ENCODE data around the gene CDH26.

CDH26 gene

DNA sequence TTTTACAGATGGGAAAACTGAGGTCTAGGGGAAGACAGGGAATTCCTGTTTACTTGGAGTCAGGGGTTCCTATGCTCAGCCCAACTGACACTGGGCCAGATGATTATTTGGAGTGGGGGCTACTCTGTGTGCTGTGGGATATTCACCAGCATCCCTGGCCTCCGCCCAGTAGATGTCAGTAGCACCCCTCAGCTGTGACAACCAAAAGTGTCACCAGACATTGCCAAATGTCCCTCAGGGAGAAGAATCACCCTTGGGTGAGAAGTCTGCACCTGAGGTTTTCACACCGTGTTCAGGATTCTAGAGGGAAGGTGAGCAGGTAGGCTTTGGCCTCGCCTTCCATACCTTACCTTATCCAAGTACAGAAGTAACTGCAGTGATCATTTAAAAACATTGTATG is 27.6 kb downstream of the CDH26 start:
- no peak for DNase-seq (ENCODE audit: low read depth)

DNA sequence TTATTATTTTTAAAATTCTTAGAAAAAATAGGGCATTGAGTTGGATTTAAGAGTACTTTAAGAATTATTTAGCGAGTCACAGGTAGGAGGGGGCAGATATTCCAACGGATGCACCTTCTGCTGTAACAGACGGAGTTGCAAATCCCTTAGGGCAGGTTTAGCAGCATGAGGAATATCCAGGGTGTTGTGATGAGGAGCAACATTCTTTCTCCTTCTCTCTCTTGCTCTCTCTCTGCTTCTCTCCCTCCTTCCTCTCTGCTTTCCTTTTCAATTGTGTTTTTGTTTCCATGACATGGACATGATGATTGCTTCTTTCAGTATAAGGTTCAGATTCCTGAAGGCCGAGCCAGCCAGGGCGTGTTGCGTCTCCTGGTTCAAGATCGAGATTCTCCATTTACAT is 28.9 kb downstream of the CDH26 start:
- DNase-seq (ENCODE audit: low read depth) = no peak

DNA sequence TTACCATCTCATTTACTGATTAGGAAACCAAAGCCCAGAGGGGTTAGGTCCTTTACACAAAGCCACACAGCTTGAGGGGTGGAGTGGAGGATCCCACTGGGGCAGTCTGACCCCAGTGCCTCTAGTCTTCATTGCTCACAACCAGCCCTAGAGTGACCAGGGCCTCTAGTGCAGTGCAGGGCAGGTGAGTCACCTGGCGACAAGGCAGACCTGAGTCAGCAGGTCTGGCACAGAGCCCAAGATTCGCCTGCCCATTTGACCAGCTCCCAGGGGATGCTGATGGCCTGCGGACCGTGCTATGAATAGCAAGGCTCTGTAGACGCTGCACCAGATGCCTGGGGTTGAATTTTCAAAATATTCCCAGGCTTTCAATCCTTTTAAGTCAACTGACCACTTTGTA is 29.9 kb downstream of the CDH26 start:
- DNase-seq (ENCODE audit: low read depth) = no peak

DNA sequence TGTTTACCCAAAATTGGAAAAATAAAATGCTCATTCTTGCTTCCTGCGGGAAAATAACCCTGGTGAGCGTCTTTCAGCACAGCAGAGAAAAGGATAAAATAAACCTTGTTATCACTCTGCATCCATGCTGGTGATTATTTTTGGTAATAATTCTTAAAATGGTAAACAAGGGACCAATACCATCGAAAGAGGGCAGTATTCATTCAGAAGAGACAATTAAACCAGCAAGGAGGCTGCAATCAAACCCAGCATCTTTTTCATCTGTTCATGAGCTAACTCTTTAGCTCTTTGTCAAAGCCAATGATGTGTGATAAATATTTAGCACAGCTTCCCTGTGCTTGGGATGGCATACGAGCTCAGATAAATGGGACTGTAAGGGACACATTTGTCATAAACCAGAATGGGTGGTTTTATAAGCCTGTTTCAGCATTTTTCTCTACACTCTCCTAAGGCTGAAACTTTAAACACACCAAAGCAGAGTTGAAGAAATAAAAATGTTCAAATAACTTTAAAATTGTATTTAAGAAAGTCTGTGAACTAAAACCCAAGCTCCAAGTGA is 34.4 kb downstream of the CDH26 start:
- DNase-seq (ENCODE audit: low read depth) = no peak

DNA sequence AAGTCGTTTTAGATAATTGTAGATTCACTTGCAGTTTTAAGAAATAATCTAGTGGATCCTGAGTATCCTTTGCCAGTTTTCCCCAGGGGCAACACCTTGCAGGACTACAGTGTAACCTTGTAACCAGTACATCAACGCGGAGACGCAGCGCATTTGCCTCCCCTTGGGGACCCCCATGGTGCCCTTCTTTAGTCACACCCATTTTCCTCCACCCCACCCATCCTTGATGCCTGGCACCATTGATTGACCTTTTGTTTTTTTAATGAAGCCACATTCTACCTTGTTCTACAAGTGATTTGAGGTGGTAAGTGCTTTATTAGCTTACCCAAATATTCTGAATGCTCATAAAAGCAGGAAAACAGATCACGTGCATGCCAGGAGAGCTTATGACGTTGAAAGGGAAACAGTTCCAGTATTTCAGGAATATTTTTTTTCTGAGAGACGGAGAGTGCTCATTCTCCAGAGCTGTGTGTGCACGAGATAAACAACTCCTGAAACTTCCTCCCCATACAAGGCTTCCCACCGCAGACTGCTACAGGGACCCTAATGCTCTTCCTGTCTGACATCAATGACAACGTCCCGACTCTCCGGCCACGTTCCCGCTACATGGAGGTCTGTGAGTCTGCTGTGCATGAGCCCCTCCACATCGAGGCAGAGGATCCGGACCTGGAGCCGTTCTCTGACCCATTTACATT is 35.7 kb downstream of the CDH26 start:
- DNase-seq (ENCODE audit: low read depth) = no peak

DNA sequence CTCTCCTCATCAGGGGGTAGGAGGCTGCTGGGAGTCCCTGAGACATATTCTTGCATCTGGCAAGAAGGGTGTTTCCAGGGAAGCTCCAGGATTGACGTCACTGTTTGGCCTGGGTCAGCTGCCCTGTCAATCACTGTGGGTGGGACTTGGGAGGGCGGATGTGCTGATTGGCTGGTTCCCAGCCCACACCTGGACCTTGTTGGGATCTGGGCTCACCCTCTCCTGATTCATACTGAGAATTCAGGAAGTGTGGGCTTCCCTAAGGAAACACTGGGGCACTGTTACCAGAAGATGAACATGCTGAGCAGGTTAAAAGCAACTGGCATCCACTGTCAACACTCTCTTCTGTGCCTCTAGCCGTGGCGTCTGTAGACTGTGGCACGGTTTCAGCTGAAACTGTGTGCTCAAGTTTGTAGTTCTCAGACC is 36.5 kb downstream of the CDH26 start:
- DNase-seq (ENCODE audit: low read depth) = no peak

DNA sequence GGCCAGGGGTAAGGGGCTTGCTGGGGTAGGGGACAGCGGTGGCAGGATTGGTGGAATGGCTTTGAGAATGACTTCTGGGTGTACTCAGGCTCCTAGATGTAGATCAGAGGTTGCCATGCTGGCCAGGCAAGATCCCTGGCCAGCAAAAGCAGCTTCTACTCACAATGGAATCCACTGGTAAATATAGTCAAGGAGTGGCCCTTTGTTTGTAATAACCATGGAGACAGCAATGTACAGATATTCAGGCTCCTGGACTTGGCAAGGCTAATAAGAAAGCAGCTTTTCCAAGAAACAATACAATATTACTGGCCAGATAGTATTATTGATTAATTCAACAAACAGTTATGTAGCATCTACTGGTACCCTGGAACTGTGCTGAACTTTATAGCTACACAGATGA is 37.9 kb downstream of the CDH26 start:
- no peak for DNase-seq (ENCODE audit: low read depth)

DNA sequence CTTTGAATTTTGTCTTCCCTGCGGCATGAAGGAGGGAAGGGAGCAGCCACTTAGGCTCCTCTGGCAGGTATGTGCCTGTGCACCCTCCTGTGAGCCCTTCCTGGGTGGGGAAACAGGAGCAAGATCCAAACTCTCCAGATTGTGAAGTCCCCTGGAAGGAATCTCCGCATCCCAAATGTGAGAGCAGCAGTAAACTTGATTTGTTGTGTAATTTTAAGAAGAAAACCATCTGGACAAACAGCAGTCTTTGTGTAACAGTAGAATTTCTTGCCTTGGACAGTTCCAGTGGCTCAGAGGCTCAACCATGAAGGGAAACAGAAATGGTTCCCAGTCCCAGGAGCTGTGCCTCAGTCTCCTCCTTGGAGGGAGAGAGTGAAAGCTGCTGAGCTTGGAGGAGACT is 39.7 kb downstream of the CDH26 start:
- DNase-seq (ENCODE audit: low read depth) = no peak

DNA sequence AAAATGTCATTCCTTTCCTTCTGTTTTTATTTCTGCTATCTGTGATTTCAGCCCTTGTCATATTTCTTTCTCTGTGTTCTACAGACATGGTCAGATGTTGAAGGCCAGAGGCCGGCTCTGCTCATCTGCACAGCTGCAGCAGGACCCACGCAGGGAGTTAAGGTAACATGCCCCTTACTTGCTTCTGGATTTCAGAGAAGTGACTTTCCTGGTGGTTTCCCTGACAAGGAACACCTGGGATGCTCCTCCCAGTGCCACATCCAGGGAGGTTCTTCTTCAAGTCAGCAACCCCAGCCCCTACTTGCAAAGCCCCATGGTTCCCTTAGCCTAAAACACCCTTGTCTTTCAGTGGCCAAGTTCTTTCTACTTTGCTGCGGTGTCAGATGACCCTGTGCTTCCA is 41.3 kb downstream of the CDH26 start:
- DNase-seq (ENCODE audit: low read depth) = no peak

DNA sequence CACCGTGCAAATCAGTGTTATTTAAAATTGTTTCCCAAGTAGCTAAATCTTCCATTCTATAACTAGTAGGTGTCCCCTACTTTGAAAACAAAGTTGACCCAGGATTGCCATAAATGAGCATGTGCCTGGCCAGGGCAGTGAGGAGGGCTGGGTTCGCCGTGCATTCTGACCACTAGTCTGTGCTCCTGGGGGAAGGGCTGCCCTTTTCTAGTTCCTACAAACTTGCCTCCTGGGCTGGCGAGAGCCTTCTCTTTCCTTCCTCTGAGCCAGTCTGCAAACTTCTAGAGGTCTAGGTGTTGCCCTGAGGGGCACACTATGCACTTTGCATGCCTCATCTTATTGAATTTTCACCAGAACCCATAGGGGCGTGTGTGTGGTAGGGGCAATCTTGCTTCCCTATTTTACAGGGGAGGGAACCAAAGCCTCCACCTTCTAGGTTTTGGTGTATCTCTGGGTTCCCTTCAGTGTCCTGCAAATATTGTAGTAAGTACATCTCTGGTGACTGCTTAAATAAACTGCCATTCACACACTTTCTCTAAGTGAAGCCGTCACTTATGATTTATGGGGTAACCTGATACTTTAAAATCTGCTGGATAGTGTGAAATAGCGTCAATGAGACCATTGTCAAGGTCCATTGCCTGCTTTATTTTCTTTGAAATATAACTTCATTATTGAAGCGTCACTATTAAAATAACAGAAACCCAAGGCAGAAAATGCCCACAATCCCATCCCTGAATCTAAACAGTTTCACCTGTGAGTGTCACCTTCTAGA is 42.2 kb downstream of the CDH26 start:
- DNase-seq (ENCODE audit: low read depth) = no peak

DNA sequence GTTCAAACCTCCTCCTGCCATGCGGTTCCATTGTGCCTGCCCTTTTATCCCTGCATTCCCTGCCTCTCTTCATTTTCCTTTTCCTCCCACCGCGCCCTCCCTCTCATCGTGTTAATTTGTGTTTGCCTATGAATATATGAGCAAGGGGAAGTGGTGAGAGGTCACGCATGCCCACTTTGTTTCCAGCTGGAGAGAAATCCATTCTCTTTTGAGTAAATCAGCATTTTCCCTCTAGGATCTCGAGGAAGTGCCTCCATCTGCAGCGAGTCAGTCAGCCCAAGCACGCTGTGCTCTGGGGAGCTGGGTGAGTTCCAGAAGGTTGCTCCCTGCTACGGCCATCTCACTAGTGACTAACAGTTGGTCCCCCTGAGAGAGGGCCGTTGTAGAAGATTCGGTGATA is 42.9 kb downstream of the CDH26 start:
- no peak for DNase-seq (ENCODE audit: low read depth)

DNA sequence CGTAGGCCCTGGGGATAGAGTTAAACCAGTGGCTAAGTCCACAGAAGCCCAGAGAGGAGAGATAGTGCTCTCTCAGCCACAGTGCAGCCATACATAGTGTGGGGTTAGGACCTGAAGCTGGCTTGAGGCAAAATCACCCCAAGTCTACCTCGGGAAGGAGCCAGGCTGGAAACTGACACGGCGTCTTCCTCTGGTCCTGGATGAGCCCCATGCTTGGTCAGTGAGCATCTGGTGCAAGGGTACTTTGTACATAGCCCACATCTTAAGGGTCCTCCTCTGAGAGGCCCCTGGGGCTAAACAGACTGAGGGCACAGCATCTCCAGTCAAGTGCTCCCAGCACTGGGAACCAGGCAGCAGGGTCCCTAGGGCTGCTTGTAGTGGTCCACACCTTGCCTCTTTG is 45.6 kb downstream of the CDH26 start:
- DNase-seq (ENCODE audit: low read depth) = no peak

DNA sequence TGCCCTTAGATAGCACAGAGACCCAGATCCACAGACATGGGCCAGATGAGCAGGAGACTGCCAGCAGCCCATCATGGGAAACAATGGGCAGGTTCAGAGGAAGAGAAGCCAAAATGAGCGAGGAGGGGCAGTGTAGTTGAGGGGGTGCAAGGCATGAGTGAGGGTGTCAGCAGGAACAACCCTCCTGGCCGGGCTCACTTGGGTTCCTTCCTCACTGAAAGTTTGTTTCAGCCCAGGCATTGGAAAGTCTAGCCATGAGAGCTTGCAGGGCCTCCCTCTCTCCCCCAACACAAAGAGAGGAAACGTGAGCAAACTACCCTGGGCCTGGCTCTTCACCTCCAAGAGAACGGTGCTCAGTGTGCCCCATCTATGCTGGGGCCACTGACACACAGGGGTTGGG is 48.0 kb downstream of the CDH26 start:
- no peak for DNase-seq (ENCODE audit: low read depth)

DNA sequence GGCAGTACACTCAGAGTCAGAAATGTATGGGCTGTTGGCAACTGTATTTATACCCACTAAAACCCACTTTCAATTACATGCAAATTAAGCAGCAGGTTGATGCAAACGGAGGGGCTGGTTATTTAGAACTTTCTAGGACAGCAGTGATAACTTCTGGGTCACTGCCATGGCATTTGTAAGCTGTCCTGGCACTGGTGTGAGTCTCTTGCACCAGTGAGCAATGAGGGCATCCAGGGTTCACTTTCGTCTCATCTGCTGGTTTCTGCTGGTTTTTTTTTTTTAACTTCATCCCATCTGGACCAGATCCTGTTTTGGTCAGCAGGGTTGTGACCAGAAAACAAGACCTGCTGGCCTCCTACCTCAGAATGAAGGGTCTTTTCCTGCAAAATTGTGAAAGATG is 49.2 kb downstream of the CDH26 start:
- DNase-seq (ENCODE audit: low read depth) = no peak

DNA sequence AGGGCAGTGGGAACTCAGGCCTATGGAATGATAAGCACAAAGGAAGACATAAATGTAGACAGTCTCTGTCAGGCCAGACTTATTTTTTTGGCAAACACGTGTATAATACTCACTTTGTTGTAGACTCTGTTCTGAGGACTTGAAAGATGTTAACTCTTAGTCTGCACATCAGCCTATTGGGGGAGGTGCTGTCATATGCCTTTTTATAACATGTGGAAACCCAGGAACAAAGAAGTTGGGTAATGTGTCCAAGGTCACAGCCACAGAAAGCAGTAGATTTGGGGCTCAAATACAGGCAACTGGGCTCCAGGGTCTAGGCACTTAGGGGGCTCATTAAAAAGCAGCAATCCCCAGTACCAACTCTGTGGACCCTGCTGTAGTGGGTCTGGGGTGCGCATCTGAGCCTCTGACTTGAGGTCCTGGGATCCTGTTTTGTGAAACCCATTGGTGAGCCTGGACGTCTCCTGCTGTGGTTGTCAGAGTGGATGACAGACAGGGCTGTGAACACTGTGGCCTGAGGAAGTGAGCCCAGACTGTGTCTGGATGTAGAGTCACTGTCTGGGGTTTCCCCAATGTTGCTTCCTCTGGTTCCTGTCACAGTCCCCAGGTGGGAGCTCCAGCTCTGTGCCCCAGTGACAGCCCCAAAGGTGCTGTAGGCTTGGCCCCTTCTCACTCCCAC is 50.0 kb downstream of the CDH26 start:
- DNase-seq (ENCODE audit: low read depth) = no peak

DNA sequence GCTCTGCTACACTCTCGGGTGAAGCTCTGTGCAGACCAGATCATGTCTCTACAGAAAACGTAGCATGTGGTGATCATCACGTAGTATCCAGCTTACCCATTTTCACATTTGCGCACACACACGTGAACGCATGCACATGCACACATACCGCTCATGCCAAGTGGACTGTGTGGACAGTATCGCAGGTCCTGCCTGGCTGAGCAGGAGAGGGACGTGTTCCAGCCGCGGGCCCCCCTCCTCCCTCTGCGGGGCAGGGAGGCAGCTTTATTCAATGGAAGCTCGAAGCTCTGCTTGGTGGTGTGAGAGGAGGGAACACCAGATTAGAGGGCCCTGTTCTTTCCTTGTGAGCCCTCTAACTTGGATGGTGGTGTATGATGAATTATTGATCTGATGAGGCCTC is 51.1 kb downstream of the CDH26 start:
- DNase-seq (ENCODE audit: low read depth) = no peak

DNA sequence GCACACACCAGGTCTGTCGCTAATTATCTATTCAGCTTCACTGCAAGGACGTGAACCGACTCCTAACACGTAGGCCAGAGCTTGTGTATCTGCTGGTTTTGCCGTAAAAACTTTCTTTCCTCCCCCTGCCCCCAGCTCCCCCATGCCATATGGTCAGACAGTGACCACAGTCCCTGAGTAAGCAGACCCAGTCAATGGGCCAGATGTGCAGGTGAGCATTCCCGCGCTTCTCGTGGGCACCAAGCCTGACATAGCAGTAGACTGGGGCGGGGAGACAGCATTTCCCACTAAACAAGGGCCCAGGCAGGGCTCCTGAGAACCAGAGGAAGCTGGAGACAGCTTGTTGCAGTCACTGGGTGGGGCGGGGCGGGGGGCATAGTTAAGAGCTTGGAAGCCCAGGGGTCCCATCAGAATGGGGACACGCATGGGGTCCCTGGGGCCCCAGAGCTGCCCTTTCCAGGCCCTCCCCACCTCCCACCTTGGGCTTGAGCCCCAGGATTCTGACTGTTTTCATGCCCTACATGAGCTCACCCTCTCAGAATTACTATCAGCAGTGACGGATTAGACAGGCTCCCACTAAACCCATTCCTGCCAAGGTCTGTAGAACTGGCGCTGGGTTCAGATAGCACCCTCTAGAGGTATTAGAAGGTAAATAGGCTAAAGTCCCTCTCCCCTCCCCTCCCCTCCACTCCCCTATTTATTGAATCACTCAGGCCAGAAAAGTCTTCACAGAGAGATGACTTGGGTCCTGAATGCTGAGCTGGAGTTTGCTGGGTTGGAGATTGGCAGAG is 51.8 kb downstream of the CDH26 start:
- no peak for DNase-seq (ENCODE audit: low read depth)

DNA sequence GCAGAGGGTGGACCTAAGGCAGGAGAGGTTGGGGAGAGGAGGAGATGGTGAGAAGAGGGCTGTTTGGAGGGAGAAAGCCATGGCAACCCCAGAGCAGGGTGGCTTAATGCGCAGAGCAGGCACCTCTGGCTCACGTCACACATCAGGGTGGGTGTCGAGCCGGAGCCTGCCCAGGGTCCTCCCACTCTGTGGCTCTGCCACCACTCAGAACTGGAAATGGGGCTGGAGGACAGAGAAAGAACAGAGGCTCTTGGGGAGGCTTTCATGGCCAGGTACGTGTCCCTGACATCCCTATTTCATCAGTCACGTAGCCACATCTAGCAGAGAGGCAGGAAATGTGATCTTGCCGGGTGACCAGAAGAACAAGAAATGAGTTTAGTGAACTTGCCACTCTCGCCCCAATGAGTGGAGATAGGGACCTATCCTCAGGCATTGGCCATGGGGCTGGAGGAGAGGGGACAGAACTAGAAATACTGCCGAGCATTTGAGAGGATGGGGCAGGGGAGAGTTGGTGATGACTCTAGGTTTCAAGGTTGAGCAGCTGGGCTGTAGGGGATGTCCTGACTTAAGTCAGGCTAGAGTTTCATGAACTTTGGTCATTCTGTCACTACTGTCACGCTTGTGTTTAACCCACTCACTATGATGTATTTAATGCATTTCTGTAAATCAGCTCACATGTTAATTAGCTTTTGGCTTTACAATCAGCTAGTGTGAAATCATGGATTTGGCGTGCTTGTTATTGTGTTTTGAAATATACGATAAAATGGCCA is 52.7 kb downstream of the CDH26 start:
- DNase-seq (ENCODE audit: low read depth) = no peak

DNA sequence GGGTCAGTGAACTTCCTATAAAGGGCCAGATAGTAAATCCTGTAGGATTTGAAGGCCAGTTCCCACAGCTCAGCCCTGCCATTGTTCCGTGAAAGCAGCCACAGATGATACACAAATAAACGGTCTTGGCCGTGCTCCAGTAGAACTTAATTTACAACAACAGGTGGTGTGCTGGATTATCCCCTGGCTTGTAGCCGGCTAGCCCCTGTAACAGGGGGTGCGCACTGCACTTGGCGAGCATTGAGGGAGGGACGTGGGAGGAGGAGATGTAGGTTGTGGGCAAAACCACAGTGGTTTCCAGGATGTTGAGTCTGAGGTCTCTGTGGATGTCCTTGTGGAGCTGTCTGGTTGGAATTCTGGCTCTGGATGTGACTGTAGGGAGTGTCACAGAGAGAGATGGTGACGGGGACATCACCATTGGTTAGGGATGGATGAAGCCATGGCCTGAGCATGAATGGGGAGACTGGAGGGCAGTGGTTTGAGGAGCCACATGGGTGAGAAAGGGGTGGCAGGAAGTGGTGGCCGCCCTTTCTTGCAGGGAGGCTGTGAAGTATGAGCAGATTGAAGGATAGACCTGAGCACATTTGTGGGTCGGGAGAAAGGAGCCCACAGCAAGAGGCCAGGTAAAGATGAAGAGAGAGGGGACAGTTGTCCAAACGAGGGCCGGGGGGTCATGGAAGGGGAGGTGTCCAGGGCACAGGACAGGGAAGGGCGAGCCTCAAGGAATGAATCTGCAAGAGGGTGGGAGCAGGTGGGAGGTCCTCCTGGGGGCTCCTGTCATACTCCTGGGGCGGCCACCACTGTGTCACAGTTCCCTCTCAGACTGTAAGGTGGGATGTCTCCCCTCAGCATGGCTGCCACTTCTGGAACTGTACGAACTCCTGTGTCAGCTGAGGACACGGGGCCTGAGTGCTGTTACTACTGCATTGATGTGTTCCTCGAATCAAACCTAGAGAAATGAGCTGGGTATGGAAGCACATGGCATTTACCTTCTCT is 53.6 kb downstream of the CDH26 start:
- no peak for DNase-seq (ENCODE audit: low read depth)

All from stimulated activated CD8-positive, alpha-beta memory T cell treated with anti-CD3 and anti-CD28 coated beads, Interleukin-15, amount 100 ng/mL, for 1 hour (primary cell).